ENCODE results near the gene SERTAD3. TPM values are rescaled to one million over a fixed set of nuclear protein-coding genes. Genes with fewer than 3 reads are reported as not detected.

SERTAD3 gene
- total and polyA plus RNA-seq, 2 of the 4 experiments (the other 2 are of a cell fraction): 20.5 to 23.3 TPM

GRCh38 chr19:40461669-40462221 lies 17.6 kb upstream of the SERTAD3 start:
- intact Hi-C loops (cut with micrococcal nuclease) (loop anchor here (10.0 kb wide), 1 partner anchor 63 kb away; no protein-coding TSS in a partner anchor), dilution Hi-C loops (cut with HindIII; ENCODE audit: low sequenced_read_pairs, unreplicated experiment) (no loop called here), in situ Hi-C loops (cut with MboI; ENCODE audit: low sequenced_read_pairs) (no loop called here)
- Histone ChIP-seq H3K36me3 (ENCODE audit: control insufficient read depth, insufficient read depth, low read length) (peaks cover 3% of the 10 kb centered on the region; the same call in 1 of the 2 replicates), H2AK5ac (ENCODE audit: low read depth, low read length) (no peak overlapping the region), H2BK20ac (ENCODE audit: low read depth, low read length) (no peak overlapping the region), H3K9me1 (ENCODE audit: insufficient read depth, low read length) (peaks cover 11% of the 10 kb centered on the region), H2BK120ac (ENCODE audit: low read depth, low read length) (no peak overlapping the region), H4K8ac (ENCODE audit: low read depth in 2 of 2, low read length in 2 of 2) (no peak overlapping the region), H4K5ac (ENCODE audit: low read depth, low read length) (no peak overlapping the region), H4K20me1 (ENCODE audit: insufficient read depth, low read length) (peaks cover 9% of the 10 kb centered on the region; the same call in 1 of the 2 replicates), H3K4ac (ENCODE audit: low read depth, low read length) (no peak overlapping the region), H3K9ac (ENCODE audit: low read depth, low read length) (no peak overlapping the region), H3K9me3 (ENCODE audit: control insufficient read depth, insufficient read depth, low read length) (no peaks in the 10 kb centered on the region), H3K14ac (replicated peaks; ENCODE audit: low read depth, low read length) (no peak overlapping the region), H2BK15ac (ENCODE audit: low read depth, low read length) (no peak overlapping the region), H3K27me3 (ENCODE audit: control insufficient read depth, insufficient read depth, low read length) (peaks cover 5% of the 10 kb centered on the region; the same call in 1 of the 2 replicates), H3K23ac (ENCODE audit: low read depth, low read length) (no peak overlapping the region), H2AK9ac (replicated peaks; ENCODE audit: low read depth, low read length, poor library complexity) (peak overlapping the region; percentile 78), H4K91ac (ENCODE audit: insufficient read depth, low read depth, low read length) (no peak overlapping the region), H3K79me1 (ENCODE audit: low read depth in 1 of 2, low read length in 2 of 2) (peaks cover 0 to 31% of the 10 kb centered on the region in 2 experiments; a peak in 3 of 4 replicates), H3K4me2 (ENCODE audit: low read depth, low read length) (no peak overlapping the region), H3K4me3 (ENCODE audit: insufficient read depth, low read depth, low read length) (no peak overlapping the region), H3K27ac (ENCODE audit: insufficient read depth, low read length) (no peak overlapping the region), H3K56ac (ENCODE audit: extremely low read depth, insufficient read depth, low read length) (no peak overlapping the region), H2AFZ (replicated peaks; ENCODE audit: low read length, poor library complexity) (no peak overlapping the region), H3K18ac (ENCODE audit: low read depth, low read length) (no peak overlapping the region), H2BK5ac (ENCODE audit: low read depth, low read length, poor library complexity, severe bottlenecking) (no peak overlapping the region), H3K4me1 (ENCODE audit: control insufficient read depth, insufficient read depth, low read length) (peaks cover 15% of the 10 kb centered on the region)
- ChIA-PET POLR2A (ENCODE audit: unreplicated experiment) (no interaction called here), CTCF (no interaction called here)
- DNase-seq (no peak), ATAC-seq (ENCODE audit: low read depth) (no peak)
- 80% methylated on average over 1 of the region's 7 CpGs; no CpG with 5 or more reads in 1 of the 2 experiments for WGBS, 2 experiments (ENCODE audit: extremely low coverage in 2 of 2, insufficient read length in 1 of 2)
- TF ChIP-seq USF2 (IDR thresholded peaks at IDR 0.05; ENCODE audit: low read depth, low read length) (no peak), RCOR1 (IDR thresholded peaks at IDR 0.05; ENCODE audit: insufficient replicate concordance, low read length) (no peak), ELK1 (IDR thresholded peaks at IDR 0.05; ENCODE audit: borderline replicate concordance, low read depth, low read length) (no peak), CEBPB (IDR thresholded peaks at IDR 0.05; ENCODE audit: low read depth, low read length) (no peak), CTCF (conservative IDR thresholded peaks at IDR 0.05; ENCODE audit: low read depth, low read length) (no peak), MAZ (IDR thresholded peaks at IDR 0.05; ENCODE audit: borderline replicate concordance, low read depth, low read length) (no peak), NFE2L2 (IDR thresholded peaks at IDR 0.05; ENCODE audit: low read depth, low read length) (no peak), RFX5 (IDR thresholded peaks at IDR 0.05; ENCODE audit: low read depth, low read length) (no peak), RAD21 (IDR thresholded peaks at IDR 0.05; ENCODE audit: low read length) (no peak), FOS (IDR thresholded peaks at IDR 0.05; ENCODE audit: low read depth, low read length) (no peak), CHD1 (IDR thresholded peaks at IDR 0.05; ENCODE audit: low read depth, low read length) (no peak), MXI1 (IDR thresholded peaks at IDR 0.05; ENCODE audit: borderline replicate concordance, low read depth, low read length) (no peak), MAFK (IDR thresholded peaks at IDR 0.05; ENCODE audit: low read depth, low read length) (no peak), POLR2A (IDR thresholded peaks at IDR 0.05; ENCODE audit: low read depth, low read length) (no peak), SMC3 (IDR thresholded peaks at IDR 0.05; ENCODE audit: low read depth, low read length) (no peak), BHLHE40 (IDR thresholded peaks at IDR 0.05; ENCODE audit: low read depth, low read length) (no peak)
- no TSS peak for BruUV-seq (replicated peaks)

All from IMR-90 (cell line).